ENCODE results near the gene USP4.
A peak's percentile ranks its signal among the peaks of the same experiment; 100 is the strongest.

USP4 gene

GRCh38 chr3:49278548-49278947 is 61.3 kb downstream of the USP4 start:
- H3K9ac ChIP-seq (ENCODE audit: low read length) = no peak overlapping the region
- no peaks in the 10 kb centered on the region for H3K27me3 ChIP-seq (ENCODE audit: control insufficient read depth, insufficient read depth, low read length)
- H3K9me3 ChIP-seq (ENCODE audit: control insufficient read depth, low read length) = no peaks in the 10 kb centered on the region
- H3K4me3 ChIP-seq (ENCODE audit: low read length) = no peak overlapping the region
- H3K4me1 ChIP-seq (ENCODE audit: control insufficient read depth, insufficient read depth, low read length) = peaks cover 19% of the 10 kb centered on the region
- H3K36me3 ChIP-seq (ENCODE audit: control insufficient read depth, insufficient read depth, low read length) = peaks cover 6% of the 10 kb centered on the region

DNA sequence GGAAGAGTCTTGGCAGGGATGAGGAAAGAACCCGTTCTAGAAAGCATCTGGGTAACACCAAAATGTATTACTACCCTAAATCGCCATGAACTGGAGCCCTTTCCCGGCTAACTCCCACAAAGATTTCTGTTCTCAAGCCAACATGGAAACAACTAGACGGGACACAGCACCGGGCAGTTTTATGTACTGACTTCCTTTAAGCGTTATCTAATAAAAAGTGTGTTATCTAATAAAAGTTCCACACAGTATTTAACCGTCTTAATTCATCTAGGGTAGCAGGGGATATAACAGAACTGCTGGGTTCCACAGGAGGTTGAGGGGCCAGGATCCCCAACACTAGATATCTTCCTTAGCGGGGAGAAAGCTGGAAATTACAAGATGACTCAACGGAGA is 62.5 kb downstream of the USP4 start:
- Histone ChIP-seq H3K36me3 (ENCODE audit: control insufficient read depth, insufficient read depth, low read length) (peaks cover 6% of the 10 kb centered on the region), H3K4me3 (ENCODE audit: low read length) (peak overlapping the region; percentile 52), H3K9ac (ENCODE audit: low read length) (peak overlapping the region; percentile 88), H3K27me3 (ENCODE audit: control insufficient read depth, insufficient read depth, low read length) (no peaks in the 10 kb centered on the region), H3K4me1 (ENCODE audit: control insufficient read depth, insufficient read depth, low read length) (peaks cover 19% of the 10 kb centered on the region), H3K9me3 (ENCODE audit: control insufficient read depth, low read length) (no peaks in the 10 kb centered on the region)

- peaks cover 6% of the 10 kb centered on the region for H3K36me3 ChIP-seq (ENCODE audit: control insufficient read depth, insufficient read depth, low read length)
- H3K9me3 ChIP-seq (ENCODE audit: control insufficient read depth, low read length) = no peaks in the 10 kb centered on the region
- H3K9ac ChIP-seq (ENCODE audit: low read length) = peak within 1 kb of the TSS; percentile 88
- no peaks in the 10 kb centered on the region for H3K27me3 ChIP-seq (ENCODE audit: control insufficient read depth, insufficient read depth, low read length)
- H3K4me3 ChIP-seq (ENCODE audit: low read length) = peak within 1 kb of the TSS; percentile 52
- peaks cover 19% of the 10 kb centered on the region for H3K4me1 ChIP-seq (ENCODE audit: control insufficient read depth, insufficient read depth, low read length)
Measured at GRCh38 chr3:49276475-49277382, 63.1 kb downstream of the USP4 start, which contains the start of gene C3orf62. TSS of gene C3orf62 (minus strand) at chr3:49277232. CDS start at chr3:49276872, 360 bp downstream.

GRCh38 chr3:49273825-49274532 is 65.9 kb downstream of the USP4 start:
- Histone ChIP-seq H3K4me1 (ENCODE audit: control insufficient read depth, insufficient read depth, low read length) (peaks cover 19% of the 10 kb centered on the region), H3K9ac (ENCODE audit: low read length) (no peak overlapping the region)

DNA sequence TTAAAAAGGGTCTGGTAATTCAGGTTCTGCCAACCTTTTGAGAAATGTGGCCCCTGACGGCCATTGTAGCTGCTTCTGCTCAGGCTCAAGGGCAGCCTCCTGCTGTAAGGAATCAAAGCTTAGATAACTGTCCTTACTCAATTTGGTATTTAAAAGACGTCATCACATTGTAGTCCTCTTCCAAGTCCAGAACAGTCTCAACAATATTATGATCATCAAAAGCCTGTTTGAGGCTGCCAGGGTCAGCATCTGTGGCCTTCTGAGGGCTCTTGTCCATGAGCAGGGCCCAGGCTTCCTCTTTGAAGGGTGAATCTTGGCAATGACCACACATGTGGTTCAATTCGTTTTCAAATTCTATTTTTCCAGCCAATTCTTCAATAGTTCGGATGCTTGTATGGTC is 68.8 kb downstream of the USP4 start:
- Histone ChIP-seq H3K27me3 (ENCODE audit: control insufficient read depth, insufficient read depth, low read length) (no peaks in the 10 kb centered on the region), H3K9me3 (ENCODE audit: control insufficient read depth, low read length) (no peaks in the 10 kb centered on the region), H3K9ac (ENCODE audit: low read length) (no peak overlapping the region)

More at GRCh38 chr3:49273825-49274532, 65.9 kb downstream of the USP4 start:
- H3K27me3 ChIP-seq (ENCODE audit: control insufficient read depth, insufficient read depth, low read length) = no peaks in the 10 kb centered on the region
- H3K9me3 ChIP-seq (ENCODE audit: control insufficient read depth, low read length) = no peaks in the 10 kb centered on the region
- peaks cover 6% of the 10 kb centered on the region for H3K36me3 ChIP-seq (ENCODE audit: control insufficient read depth, insufficient read depth, low read length)
- H3K4me3 ChIP-seq (ENCODE audit: low read length) = no peak overlapping the region

DNA sequence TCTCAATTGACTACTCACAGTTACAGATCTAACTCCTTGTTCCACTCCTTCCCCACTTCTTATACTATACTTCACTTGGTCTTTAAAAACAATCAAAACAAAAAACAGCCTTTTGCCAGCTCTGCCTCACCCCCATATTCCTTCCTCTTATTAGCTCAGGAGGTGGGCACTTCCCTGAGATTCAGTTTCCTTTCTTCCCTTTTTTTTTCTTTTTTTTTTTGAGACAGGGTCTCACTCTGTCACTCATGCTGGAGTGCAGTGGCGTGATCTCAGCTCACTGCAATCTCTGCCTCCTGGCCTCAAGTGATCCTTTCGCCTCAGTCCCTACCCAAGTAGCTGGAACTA is 69.7 kb downstream of the USP4 start:
- no peaks in the 10 kb centered on the region for H3K36me3 ChIP-seq (ENCODE audit: control insufficient read depth, insufficient read depth, low read length)
- no peak overlapping the region for H3K9ac ChIP-seq (ENCODE audit: low read length)
- no peak overlapping the region for H3K4me3 ChIP-seq (ENCODE audit: low read length)
- H3K4me1 ChIP-seq (ENCODE audit: control insufficient read depth, insufficient read depth, low read length) = no peaks in the 10 kb centered on the region
- no peaks in the 10 kb centered on the region for H3K27me3 ChIP-seq (ENCODE audit: control insufficient read depth, insufficient read depth, low read length)
- H3K9me3 ChIP-seq (ENCODE audit: control insufficient read depth, low read length) = no peaks in the 10 kb centered on the region

More for the DNA sequence above, 68.8 kb downstream of the USP4 start:
- H3K36me3 ChIP-seq (ENCODE audit: control insufficient read depth, insufficient read depth, low read length) = no peaks in the 10 kb centered on the region
- peaks cover 4% of the 10 kb centered on the region for H3K4me1 ChIP-seq (ENCODE audit: control insufficient read depth, insufficient read depth, low read length)
- H3K4me3 ChIP-seq (ENCODE audit: low read length) = no peak overlapping the region

DNA sequence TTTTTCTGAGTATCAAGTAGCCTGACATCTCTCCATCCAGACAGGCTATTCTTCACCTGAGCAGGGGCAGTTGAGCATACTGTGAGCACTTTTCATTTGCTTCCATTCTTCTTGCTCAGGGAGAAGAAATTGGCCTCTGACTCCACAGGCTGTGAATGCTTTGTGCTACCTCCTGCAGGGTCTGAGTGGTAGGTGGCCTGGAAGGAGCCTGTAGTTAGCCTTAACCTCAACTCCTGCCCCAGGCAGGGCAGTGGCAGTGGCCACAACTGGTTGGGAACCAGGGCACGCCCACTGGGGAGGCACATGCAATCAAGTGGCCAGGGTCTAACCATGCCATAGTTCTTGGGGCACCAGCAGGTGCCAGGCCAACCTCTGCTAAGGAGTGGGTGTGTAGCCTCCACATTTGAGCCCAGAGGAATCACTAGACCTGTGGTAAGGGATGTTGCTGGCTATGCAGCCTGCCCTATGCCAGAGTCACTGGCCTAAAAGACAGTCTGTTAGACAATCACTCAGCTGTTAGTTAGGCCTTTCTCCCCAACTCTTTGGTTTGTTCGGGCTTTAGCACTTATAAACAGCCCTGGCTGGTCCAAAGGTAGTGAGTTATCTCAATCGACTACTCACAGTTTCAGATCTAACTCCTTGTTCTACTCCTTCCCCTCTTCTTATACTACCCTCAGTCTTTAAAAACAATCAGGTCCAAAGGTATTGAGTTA is 70.3 kb downstream of the USP4 start:
- Histone ChIP-seq H3K9ac (ENCODE audit: low read length) (no peak overlapping the region), H3K9me3 (ENCODE audit: control insufficient read depth, low read length) (no peaks in the 10 kb centered on the region), H3K4me3 (ENCODE audit: low read length) (no peak overlapping the region), H3K36me3 (ENCODE audit: control insufficient read depth, insufficient read depth, low read length) (no peaks in the 10 kb centered on the region), H3K4me1 (ENCODE audit: control insufficient read depth, insufficient read depth, low read length) (no peaks in the 10 kb centered on the region), H3K27me3 (ENCODE audit: control insufficient read depth, insufficient read depth, low read length) (no peaks in the 10 kb centered on the region)

DNA sequence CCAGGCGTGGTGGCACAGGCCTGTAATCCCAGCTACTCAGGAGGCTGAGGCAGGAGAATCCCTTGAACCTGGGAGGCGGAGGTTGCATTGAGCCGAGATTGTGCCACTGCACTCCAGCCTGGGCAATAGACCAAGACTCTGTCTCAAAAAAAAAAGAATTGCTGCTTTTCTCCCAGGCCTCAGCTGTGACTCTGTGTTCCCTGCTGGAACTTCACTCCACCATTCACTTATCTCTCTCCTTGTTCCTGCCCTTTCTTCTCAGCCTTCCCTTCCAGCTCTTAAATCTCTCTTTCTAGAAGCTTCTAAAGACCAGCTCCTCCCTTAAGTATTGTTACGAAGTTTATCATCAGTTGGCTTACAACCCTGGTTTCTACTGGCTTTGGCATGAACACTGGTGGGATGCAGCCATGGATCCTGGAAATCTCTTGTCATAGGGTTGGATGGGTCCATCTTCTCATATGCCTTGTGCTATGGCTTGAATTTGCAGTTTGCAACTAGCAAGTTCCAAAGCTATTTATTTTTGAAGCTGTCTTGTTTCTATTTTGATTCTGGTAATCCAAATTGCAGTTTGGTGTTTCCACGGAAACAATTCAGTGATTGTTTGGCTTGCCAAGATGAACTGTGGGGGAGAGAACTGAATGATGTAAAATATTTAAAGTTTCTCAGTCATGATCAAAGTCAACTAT is 73.3 kb downstream of the USP4 start:
- no peaks in the 10 kb centered on the region for H3K36me3 ChIP-seq (ENCODE audit: control insufficient read depth, insufficient read depth, low read length)
- H3K4me1 ChIP-seq (ENCODE audit: control insufficient read depth, insufficient read depth, low read length) = no peaks in the 10 kb centered on the region
- H3K27me3 ChIP-seq (ENCODE audit: control insufficient read depth, insufficient read depth, low read length) = no peaks in the 10 kb centered on the region
- no peak overlapping the region for H3K9ac ChIP-seq (ENCODE audit: low read length)
- no peaks in the 10 kb centered on the region for H3K9me3 ChIP-seq (ENCODE audit: control insufficient read depth, low read length)
- no peak overlapping the region for H3K4me3 ChIP-seq (ENCODE audit: low read length)

GRCh38 chr3:49265661-49266386 is 74.0 kb downstream of the USP4 start:
- Histone ChIP-seq H3K9ac (ENCODE audit: low read length) (no peak overlapping the region), H3K4me1 (ENCODE audit: control insufficient read depth, insufficient read depth, low read length) (no peaks in the 10 kb centered on the region), H3K36me3 (ENCODE audit: control insufficient read depth, insufficient read depth, low read length) (no peaks in the 10 kb centered on the region), H3K9me3 (ENCODE audit: control insufficient read depth, low read length) (no peaks in the 10 kb centered on the region), H3K27me3 (ENCODE audit: control insufficient read depth, insufficient read depth, low read length) (no peaks in the 10 kb centered on the region), H3K4me3 (ENCODE audit: low read length) (no peak overlapping the region)

DNA sequence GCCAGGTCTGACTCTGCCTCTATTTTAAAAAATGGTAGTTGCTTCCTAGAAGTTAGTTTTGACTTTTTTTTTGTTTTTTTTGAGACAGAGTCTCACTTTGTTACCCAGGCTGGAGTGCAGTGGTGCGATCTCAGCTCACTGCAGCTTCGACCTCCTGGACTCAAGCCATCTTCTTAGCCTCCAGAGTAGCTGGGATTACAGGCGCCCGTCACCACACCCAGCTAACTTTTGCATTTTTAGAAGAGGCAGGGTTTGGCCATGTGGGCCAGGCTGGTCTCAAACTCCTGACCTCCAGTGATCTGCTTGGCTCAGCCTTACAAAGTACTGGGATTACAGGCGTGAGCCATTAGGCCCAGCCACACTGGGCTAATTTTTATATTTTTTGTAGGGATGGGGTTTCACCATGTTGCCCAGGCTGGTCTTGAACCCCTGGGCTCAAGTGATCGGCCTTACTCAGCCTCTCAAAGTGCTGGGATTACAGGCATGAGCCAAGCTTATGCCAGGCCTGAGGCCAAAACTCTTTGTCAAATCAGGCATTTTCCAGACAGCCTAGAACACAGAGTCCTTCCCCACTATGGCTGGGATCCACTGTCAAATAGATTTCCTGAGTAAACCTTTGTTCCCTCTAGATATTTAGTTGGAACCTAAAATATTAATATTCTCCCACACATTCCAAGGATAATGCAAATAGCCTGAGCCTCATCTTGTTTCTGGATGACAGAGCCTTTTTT is 76.5 kb downstream of the USP4 start:
- no peak overlapping the region for H3K9ac ChIP-seq (ENCODE audit: low read length)
- no peaks in the 10 kb centered on the region for H3K9me3 ChIP-seq (ENCODE audit: control insufficient read depth, low read length)
- no peaks in the 10 kb centered on the region for H3K27me3 ChIP-seq (ENCODE audit: control insufficient read depth, insufficient read depth, low read length)

More for the DNA sequence above, 76.5 kb downstream of the USP4 start:
- Histone ChIP-seq H3K4me3 (ENCODE audit: low read length) (no peak overlapping the region), H3K4me1 (ENCODE audit: control insufficient read depth, insufficient read depth, low read length) (no peaks in the 10 kb centered on the region), H3K36me3 (ENCODE audit: control insufficient read depth, insufficient read depth, low read length) (no peaks in the 10 kb centered on the region)
